HK-2 (cell line): Measurements from ENCODE around the gene NCMAP.
"Not testable (repeated sequence)": the region's sequence is repeated elsewhere in the genome, so short reads cannot be mapped to it uniquely, and the experiment has no call there.

Experiments used
- DNase-seq: peaks from one replicate; pipeline ENCODE4 v3.0.0-alpha.2; 2018; ENCODE audit not compliant: unreplicated experiment

NCMAP gene

DNA sequence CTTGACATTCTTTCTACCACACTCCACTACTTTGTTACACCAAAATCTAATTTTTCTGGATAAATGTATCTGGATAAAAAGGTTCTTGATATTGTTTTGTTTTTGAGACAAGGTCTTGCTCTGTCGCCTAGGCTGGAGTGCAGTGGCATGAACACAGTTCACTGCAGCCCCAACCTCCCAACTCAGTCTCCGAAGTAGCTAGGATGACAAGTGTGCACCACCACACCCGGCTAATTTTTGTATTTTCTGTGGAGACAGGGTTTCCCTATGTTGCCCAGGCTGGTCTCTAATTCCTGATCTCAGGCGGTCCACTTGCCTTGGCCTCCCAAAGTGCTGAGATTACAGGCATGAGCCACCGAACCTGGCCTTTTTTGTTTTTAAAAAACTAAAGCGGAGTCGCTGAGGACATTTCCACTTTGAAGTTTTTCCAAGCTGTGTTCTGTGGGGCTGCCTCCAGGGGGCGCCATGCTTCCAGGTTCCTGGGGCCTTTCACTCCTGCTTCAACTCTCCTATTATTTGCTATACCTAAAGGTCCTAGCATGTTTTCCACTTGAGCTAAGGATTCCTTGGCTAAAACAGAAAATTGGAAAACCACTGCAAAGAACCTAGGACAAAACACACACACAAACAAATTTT, 14.1 kb upstream of the NCMAP start:
- DNase-seq, result peak; percentile 29

DNA sequence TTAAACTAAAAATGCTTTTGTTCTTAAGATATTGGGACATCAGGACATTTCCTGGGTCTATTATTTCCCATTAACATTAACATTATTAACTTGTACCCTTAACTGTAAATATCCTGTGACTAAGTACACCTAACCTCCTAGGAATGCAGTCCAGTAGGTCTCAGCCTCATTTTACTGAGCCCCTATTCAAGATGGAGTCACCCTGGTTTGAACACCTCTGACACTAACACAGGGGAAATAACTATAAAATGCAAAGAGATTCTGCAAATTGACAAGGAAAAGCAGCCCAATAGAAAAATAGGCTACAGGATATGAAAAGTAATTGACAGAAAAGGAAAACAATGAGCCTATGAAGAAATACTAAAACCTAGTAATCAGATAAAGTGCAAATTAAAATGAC, 11.6 kb upstream of the NCMAP start:
- no peak for DNase-seq

DNA sequence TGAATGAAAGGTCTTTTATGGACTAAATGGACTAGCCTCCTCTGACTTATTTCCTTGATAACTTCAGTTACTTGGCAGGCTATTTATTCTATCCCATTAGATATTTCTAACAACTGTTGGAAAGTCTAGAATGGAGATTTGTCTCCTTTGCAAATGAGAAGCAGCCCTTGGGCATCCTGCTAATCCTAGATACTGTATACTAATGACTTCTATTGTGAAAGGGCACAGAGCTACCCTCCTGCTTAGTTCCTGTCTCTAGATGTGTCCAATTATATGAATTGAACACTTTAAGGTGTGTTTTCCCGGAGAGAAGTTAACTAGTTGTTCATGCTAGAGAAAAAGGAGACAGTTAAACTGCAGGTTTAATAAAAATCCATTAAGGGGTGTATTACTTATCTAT, 10.2 kb upstream of the NCMAP start:
- no peak for DNase-seq

DNA sequence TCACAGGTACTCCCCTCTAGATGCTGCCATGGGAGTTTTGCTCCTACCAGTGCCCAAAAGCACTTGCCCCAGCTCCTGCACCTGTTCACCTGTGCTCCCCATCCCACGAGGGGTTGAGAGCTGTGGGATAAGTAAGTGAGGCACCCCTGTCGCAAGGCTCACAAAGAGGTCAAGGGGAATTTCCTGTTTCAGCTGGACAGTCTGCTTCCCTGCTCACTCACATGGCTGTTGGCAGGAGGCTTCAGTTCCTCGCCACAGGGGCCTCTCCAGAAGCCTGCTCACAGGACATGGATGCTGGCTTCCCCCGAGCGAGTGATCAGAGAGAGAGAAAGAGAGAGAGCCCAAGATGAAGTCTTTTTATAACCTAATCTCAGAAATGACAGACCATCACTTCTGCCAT, 8.7 kb upstream of the NCMAP start:
- no peak for DNase-seq

DNA sequence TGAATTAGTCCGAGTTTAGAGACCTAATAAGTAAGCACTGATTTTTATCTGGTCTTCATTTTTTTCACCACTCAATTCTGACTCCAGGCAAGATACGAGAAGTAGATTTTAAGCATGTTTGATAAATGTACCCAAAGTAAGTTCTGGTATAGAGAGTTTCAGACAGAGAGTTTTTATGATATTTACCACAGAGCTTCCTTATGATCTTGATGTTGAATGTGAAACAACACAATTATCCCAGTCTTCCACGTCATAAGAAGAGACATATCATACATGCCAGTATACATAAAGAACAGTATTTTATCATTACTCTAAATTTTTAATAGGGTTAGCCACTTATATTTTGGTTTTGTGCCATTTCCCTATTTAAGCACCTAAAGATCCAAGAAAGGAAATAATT, 7.8 kb upstream of the NCMAP start:
- DNase-seq, result no peak

DNA sequence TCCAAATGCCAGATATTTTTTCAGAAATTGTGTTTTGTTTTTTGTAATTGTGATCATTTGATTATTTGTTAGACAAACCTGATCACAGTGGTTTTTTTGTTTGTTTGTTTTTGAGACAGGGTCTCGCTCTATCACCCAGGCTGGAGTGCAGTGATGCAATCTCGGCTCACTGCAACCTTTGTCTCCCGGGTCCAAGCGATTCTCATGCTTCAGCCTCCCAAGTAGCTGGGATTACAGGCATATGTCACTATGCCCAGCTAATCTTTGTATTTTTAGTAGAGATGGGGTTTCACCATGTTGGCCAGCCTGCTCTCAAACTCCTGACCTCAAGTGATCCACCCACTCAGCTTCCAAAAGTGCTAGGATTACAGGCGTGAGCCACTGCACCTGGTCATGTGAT, 6.7 kb upstream of the NCMAP start:
- DNase-seq, result not testable (repeated sequence)

DNA sequence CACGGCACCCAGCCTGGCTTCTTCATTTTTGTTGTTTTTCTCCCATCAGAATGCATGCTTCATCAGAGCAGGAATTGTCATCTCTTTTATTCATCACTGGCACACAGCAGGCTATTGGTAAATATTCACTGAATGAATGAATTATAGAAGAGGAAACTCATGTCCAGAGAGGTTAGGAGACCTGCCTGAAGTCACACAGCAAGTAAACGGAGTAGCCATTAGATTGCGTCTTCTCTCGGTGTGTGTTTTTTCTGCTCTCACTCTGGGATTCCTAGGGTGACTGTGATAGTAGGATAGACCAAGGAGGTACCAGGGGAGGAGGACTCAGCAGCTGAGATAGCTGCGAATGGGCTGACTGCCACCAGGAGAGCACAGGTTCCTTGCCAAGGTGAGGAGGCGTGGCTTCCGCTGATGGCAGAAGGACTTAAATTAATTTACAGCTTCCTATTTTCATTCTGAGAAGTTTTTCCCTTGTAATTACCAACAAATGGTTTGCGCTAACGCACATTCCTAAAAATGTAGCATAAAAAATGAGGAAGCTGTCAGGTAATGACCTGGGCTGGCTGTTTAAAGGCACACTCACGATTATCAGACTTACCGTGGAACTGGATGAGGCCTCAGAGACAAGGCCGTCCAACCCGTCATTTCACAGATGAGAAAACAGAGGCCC, 4.5 kb upstream of the NCMAP start:
- DNase-seq, result no peak

DNA sequence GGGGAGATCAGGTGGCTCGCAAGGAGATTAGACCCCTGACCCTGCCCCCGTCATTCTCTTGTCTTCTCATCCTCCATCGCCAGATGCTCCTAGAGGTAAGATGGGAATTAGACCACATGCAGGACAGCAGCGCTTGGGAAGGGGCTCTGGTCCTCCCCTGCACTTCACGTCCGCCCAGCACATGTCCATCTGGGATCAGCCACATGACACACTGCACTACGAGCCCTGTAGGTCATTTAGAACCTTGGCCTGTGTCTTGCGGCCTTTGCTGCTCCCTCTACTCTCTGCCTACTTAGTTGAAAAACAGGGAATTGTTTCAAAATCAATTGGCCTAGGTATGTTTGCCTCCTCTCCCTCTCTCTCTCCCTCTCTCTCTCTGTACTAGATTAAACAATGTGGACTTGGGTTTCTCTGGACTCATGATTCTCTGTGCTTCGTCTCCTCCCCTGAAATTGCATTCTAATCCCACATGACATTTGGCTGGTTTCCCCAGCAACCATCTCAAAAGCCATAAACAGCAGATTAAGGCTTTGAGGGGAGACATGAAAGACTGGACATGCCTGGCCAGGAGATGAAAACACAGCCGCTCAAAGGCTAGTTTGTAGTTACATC, 3.8 kb upstream of the NCMAP start:
- DNase-seq, result no peak

DNA sequence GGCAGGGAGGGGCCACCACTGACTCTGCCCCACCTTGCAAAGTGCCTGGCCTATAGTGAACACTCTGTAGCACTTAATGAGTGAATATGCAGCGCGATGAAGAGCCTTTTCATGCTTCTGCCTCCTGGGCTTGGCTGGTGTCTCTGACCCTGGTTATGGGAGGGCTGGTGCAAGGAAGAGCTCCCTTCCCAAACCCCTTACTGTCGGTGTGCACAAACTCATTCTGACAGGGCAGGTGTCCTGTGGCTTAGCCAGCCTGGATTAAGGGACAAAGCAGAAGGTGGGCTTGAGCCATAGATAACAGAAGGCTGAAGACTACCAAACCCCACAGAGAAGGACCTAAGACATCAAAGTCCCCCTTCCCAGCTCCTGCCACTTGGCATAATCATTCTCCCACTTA, 2.0 kb upstream of the NCMAP start:
- DNase-seq, result no peak

DNA sequence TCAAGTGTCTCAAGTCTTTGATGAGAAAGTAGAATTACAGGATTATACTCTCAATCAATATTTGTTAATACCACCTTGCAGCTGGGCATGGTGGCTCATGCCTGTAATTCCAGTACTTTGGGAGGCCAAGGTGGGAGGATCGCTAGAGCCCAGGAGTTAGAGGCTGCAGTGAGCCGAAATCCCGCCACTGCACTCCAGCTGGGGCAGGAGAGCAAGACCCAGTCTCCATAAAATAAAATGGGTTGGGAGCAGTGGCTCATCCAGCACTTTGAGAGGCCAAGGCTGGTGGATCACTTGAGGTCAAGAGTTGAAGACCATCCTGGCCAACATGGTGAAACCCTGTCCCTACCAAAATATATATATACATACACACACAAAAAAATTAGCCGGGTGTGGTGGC, 1.2 kb upstream of the NCMAP start:
- no peak for DNase-seq

DNA sequence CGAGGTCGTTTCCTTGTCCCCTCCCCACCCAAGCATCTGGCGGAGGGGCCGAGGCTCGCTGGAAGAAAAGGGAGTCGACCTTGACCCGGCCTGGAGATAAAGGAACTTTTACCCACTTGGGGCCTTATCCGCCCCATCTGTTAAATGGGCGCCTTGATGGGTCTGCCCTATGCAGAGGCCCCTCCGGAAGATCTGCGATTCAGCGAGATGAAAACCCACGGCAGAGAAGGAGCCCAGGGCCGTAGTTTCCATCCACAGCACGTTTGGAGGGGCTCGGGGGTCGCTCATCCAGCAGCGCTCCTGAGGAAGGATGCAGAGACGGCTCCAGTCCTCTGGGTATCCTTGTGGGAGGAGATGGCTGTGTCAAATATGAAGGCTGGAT, 518 bp downstream of the NCMAP start:
- DNase-seq, result no peak

DNA sequence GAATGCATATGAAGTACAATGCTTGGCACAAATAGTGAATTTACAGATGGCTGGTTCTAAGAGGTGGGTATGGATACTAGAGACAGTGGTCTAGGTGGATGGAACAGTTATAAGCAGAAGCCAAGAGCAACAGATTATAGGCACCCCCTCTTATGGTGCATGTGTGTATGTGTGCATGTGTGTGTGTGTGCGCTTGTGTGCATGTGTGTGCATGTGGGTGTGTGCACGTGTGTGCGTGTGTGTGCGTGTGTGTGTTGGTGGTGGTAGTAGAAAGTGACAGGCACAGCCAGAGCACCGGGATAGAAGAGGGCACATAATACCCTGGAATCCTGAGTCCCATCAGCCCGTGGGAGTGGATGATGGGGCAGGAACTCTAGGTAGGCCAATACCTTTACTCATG, 1.3 kb downstream of the NCMAP start:
- no peak for DNase-seq

DNA sequence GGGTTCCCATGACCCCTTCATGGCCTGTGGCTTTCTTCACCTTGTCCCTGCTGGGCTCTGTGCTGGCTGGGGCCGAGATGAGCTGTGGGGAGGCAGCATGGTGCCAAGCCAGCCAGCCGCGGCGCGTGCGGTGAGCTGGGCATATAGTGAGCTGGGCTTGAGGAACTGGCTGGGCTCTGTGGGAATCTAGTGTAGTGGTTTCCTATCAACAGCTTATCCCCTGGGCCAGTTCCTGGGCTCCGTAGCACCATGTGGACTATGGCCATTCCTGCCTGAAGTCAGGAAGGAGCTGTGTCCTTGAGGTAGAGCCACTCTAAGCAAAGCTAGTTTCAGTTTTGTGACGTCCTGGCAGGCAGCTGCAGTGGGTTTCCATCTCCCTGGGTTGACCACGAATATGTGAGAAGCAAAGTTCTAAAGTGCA, 1.8 kb downstream of the NCMAP start:
- DNase-seq, result no peak

DNA sequence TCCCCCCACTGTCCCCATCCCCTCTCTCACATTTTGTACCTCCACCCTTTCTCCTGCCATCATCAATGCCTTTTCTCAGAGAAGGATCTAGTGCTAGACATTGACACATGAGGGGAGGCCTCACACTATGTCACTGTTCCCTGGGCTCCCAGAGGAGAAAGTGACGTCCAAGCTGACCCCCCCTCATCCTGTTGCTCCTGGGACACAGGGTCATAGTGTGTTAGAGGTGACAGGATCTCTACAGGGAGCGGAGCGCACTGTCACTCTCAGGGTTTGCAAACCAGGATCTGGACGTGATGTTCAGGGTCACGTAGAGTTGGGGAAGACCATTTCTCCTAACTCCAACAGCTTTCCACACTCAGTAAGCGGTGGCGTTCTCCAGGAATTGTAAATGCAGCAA, 2.6 kb downstream of the NCMAP start:
- no peak for DNase-seq

DNA sequence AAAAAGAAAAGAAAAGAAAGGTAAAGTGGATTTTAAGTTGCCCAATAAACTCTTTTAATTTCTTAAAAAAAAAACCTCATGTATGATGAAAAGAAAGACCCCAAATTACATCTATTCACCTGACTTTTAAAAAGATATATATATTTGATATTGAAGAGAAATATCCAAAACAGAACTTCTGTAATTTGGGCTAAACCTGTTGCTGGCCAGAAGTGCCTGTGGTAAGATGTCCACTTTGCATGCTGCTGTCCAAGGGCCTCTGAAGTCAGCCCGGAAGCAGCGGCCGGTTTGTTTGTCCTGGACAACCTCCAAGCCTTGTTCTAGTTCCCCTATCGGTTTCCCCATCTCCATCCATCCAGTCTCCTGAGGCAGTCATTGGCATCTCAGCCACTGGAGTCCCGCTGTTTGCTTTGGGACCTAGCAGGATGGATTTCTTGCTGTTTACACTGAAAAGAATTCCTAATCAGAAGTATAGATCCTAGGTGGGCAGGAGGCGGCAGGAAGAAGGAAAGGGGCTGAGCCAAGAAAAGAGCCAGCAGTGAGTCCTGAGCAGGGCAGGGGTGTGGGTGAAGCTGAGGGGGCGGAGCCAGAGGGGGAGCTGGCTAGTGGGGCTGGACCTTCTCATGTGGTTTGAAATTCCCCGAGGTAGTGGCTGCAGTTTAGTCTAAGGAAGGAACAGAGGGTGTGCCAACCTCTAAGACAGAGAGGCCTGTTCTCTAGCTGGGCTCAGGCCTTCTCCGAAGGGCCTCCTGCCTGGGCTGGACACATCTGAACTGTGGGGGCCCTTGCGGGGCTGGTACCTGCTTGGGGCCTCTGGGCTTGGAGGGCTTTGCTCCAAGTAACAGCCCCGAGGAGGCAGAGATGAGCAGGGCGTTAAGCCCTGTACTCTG, 3.3 kb downstream of the NCMAP start:
- peak; percentile 56 for DNase-seq

DNA sequence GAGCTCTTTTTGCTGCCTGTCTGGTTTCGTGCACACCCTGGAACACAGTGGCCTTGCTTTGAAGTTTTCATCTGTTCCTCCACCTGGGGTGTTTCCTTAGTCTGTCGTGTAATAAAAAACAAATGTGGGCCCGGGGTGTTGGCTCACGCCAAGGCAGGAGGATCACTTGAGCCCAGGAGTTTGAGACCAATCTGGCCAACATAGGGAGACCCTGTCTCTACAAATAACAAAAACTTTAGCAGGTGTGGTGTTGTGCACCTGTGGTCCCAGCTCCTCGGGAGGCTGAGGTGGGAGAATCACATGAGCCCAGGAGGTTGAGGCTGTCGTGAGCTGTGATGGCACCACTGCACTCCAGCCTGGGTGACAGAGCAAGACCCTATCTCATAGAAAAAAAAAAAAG, 4.5 kb downstream of the NCMAP start:
- no peak for DNase-seq

DNA sequence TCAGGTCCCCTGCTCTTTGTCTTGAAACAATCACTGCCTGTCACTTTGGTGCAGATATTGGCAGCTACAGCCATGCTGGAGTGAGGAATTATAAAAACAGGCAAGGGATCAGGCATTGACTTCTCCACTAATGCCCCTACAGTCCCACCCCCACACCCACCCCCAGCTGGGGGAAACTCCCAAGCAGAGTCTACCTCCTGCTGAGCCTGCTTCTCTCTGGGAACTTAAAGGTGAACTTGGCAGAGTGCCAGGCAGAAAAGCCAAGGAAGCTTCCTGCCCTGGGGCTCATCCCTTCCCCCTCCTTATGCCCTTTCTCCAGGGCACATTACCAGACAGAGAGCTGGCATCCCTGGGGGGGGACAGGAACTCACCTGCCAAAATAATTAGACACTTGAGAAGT, 6.7 kb downstream of the NCMAP start:
- peak; percentile 60 for DNase-seq

DNA sequence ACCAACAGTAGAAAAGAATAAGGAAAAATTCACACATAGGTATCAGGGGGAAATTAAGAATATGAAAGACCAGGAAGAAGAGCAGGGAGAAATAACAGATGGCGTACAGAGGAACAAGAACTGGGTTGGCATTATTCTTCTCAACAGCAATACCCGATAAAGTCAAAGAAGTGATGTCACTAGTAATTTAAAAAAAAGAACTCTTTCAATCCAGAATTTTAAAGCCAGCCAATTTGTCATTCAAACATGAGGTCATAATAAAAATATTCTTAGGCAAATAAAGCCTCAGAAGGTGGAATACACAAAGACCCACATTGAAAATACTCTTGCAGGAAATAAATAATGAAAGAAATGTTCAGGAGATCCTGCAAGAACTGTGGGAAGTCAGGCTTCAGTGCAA, 8.8 kb downstream of the NCMAP start:
- no peak for DNase-seq

DNA sequence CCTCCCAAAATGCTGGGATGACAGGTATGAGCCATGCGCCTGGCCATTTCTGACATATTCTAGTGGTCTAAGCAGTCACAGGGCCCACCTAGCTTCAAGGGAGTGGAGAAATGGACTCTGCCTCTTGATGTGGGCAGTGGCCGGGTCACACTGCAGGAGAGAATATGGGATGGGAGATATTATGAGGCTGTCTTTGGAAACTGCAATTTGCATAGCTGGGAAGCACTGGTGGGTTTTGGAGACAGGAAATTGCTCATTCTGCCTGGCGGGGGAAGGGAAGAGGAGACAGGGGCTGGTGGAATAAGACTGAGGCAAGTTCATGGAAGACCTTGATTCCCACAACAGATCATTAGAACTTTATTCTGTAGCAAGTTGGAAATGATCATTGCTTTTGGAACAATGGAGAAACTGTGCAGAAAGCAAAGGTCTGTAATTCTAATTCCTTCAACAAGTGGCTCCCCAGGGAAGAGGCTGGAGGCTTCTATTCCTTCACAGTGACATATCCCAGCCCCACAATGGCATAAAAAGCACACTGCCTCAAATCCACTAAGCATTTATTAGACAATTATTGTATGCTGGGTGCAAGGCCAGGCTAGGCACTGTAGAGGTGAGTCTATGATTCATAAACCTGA, 10.5 kb downstream of the NCMAP start:
- DNase-seq, result peak; percentile 26

DNA sequence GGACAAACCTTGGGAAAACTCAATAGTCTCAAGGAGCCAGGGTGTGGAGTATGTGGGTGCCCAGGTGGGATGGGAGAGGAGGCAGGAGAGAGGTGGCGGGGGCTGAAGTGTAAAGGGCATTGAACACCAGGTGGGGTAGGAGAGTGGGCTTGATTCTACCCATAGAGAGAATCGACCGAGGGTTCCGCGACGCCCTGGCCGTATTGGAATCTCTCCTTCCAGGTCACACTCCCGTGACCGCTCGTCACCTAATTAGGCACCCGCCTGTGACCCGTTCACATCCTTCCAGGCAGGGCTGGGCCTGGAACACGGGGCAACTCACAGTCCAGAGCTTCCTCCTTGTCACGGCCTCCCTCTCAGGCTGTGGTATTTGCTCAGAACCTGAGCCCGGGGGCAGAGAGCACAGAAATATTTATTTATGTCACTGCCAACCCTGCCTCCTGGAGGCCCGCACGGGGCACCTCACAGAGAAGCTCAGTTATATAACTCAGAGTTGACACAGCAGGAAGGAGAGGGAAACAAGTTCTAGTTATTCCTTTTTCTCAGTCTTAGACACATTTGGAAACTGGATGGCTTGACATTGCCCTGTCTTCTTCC, 12.0 kb downstream of the NCMAP start:
- DNase-seq, result no peak

DNA sequence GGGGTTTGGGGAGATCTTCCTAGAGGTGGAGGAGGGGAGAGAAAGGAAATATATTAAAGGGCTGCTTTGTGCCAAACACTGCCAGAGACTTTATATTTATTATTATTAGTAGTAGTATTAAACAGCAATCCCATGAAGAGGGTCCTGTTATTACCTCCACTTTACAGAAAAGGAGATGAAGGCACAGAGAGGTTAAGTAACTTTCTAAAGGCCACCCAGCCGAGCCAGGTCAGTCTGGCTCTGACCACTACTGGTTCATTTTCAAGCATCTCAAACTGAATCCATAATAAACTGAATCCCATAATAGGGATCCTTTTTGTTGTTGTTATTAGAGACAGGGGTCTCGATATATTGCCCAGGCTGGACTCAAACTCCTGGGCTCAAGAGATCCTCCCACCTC, 12.6 kb downstream of the NCMAP start:
- DNase-seq, result no peak
